Measurements from ENCODE around the gene B4GALNT2.

DNA sequence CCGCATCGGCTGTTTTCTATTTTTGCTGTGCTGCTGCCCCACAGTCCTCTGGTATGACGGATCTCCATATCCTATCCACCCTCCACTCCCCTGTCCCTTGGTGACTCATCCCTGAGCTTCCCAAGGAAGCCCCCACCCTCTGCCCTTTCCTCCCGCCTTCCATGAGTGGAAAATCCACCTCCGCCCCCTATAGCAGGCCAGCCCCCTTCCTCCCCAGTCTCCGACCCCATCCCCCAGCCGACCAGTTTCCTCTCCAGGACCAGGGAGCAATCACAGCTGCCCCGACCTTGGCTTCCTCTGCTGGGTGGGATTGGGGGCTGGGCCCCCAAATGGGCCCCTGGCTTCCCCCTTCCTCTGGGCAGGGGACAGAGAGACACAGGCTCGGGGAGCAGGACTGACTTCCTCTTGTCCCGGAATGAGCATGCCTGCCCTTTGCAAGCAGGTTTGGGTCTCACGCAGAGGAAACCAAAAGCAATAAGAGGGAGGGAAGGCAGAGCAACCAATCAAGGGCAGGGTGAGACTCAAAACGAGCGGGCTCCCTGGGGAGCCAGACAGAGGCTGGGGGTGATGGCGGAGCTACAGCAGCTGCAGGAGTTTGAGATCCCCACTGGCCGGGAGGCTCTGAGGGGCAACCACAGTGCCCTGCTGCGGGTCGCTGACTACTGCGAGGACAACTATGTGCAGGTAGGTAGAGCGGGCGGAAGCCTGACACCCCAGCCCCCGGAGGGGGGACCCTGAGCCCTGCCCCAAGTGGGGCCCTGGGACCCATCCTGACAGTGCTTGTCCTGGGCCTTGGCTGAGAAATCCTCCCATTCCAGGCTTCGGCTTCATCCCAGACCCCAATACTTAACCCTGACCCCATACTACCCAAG lies 77.8 kb downstream of the B4GALNT2 start, which contains the start of the genes ABI3 and GNGT2:
- TF ChIP-seq POLR2A (IDR thresholded peaks at IDR 0.05): peak in 2 of 3 donors; percentile 39 to 62
- TF ChIP-seq, protein P1, sequence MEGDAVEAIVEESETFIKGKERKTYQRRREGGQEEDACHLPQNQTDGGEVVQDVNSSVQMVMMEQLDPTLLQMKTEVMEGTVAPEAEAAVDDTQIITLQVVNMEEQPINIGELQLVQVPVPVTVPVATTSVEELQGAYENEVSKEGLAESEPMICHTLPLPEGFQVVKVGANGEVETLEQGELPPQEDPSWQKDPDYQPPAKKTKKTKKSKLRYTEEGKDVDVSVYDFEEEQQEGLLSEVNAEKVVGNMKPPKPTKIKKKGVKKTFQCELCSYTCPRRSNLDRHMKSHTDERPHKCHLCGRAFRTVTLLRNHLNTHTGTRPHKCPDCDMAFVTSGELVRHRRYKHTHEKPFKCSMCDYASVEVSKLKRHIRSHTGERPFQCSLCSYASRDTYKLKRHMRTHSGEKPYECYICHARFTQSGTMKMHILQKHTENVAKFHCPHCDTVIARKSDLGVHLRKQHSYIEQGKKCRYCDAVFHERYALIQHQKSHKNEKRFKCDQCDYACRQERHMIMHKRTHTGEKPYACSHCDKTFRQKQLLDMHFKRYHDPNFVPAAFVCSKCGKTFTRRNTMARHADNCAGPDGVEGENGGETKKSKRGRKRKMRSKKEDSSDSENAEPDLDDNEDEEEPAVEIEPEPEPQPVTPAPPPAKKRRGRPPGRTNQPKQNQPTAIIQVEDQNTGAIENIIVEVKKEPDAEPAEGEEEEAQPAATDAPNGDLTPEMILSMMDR (IDR thresholded peaks at IDR 0.05): no peak
